Activated CD8-positive, alpha-beta T cell treated with anti-CD3 and anti-CD28 coated beads for 36 hours (primary cell): ENCODE results near the gene CTNNA3. TPM values are rescaled to one million over a fixed set of nuclear protein-coding genes. Genes with fewer than 3 reads are reported as not detected.

Source experiments
- ATAC-seq: fragments of 200-7000 bp; cut with Tn5 transposase; one replicate; pipeline ENCODE4 v1.10.0; 2021; ENCODE audit warnings: mild to moderate bottlenecking, moderate library complexity
- CTCF ChIA-PET: fragments of 350-600 bp; sonication (Branson Sonifier 250); formaldehyde crosslinking; loops from one replicate; lab custom pipeline; 2021; ENCODE audit warnings: antibody characterized with exemption; lab: Charles Lee
- POLR2A ChIA-PET: fragments of 350-600 bp; sonication (Branson Sonifier 250); formaldehyde crosslinking; loops from one replicate; lab custom pipeline; 2021; ENCODE audit warnings: antibody characterized with exemption; lab: Charles Lee
- DNase-seq: peaks from one replicate; pipeline ENCODE4 v3.0.0-alpha.2; 2020
- H3K27ac Mint-ChIP-seq: one replicate; pipeline ENCODE4 v1.8.0; 2021; ENCODE audit warnings: mild to moderate bottlenecking, mixed read lengths
- H3K27me3 Mint-ChIP-seq: one replicate; pipeline ENCODE4 v1.8.0; 2021; ENCODE audit warnings: mixed read lengths
- H3K36me3 Mint-ChIP-seq: one replicate; pipeline ENCODE4 v1.8.0; 2021; ENCODE audit warnings: low read depth, mixed read lengths
- H3K4me1 Mint-ChIP-seq: one replicate; pipeline ENCODE4 v1.8.0; 2021; ENCODE audit warnings: low read depth, mixed read lengths
- H3K4me3 Mint-ChIP-seq: one replicate; pipeline ENCODE4 v1.8.0; 2021; ENCODE audit warnings: mild to moderate bottlenecking, moderate library complexity, mixed read lengths
- H3K9me3 Mint-ChIP-seq: one replicate; pipeline ENCODE4 v1.8.0; 2021; ENCODE audit warnings: mixed read lengths
- intact Hi-C: fragments of 100-400 bp; cut with micrococcal nuclease; formaldehyde crosslinking; loops from one replicate; pipeline ENCODE4 v1.10.0; 2022
- total RNA-seq, 2 experiments: library from RNA; stranded (reverse); gene quantifications; one replicate each; pipeline ENCODE4 v1.2.3, GENCODE V29; 2021
- TF ChIP-seq, protein P1 (sequence below): fragments of 200-600 bp; IDR thresholded peaks from one replicate; pipeline ENCODE4 v1.8.0; 2022; ENCODE audit warnings: antibody characterized with exemption, mild to moderate bottlenecking

CTNNA3 gene
- total RNA-seq, 2 experiments from 2014 or later, result not detected

DNA sequence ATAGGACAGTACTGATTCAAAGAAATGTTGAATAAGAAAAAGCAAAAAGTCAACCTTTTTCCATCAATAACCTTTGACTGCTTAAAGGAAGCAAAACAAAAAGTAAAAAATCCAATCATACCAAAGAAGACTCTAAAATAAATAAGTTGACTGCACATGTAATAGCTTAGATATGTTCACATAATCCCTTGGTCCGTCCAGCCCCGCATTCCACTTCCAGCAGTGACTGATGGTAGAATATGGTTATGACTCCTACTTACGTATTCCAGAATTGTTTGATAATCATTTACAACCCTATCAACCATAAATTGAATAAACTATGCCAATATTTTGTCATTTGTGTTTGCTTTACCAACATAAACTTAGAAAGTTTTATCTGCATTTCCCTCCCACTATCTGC lies 77.9 kb downstream of the CTNNA3 start:
- H3K4me3 Mint-ChIP-seq, result no peak overlapping the region
- intact Hi-C loops, result no loop called here
- H3K36me3 Mint-ChIP-seq, result no peaks in the 10 kb centered on the region
- ChIA-PET POLR2A (no interaction called here), CTCF (interaction anchor here (1.4 kb wide), 1 partner anchor 162 kb away, joined by 4 read pairs; no protein-coding TSS in a partner anchor)
- ATAC-seq (no peak), DNase-seq (no peak)
- TF ChIP-seq, protein P1, sequence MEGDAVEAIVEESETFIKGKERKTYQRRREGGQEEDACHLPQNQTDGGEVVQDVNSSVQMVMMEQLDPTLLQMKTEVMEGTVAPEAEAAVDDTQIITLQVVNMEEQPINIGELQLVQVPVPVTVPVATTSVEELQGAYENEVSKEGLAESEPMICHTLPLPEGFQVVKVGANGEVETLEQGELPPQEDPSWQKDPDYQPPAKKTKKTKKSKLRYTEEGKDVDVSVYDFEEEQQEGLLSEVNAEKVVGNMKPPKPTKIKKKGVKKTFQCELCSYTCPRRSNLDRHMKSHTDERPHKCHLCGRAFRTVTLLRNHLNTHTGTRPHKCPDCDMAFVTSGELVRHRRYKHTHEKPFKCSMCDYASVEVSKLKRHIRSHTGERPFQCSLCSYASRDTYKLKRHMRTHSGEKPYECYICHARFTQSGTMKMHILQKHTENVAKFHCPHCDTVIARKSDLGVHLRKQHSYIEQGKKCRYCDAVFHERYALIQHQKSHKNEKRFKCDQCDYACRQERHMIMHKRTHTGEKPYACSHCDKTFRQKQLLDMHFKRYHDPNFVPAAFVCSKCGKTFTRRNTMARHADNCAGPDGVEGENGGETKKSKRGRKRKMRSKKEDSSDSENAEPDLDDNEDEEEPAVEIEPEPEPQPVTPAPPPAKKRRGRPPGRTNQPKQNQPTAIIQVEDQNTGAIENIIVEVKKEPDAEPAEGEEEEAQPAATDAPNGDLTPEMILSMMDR, result no peak
- H3K4me1 Mint-ChIP-seq, result peaks cover 10% of the 10 kb centered on the region
- H3K9me3 Mint-ChIP-seq, result no peaks in the 10 kb centered on the region
- peaks cover 7% of the 10 kb centered on the region for H3K27me3 Mint-ChIP-seq
- no peak overlapping the region for H3K27ac Mint-ChIP-seq

DNA sequence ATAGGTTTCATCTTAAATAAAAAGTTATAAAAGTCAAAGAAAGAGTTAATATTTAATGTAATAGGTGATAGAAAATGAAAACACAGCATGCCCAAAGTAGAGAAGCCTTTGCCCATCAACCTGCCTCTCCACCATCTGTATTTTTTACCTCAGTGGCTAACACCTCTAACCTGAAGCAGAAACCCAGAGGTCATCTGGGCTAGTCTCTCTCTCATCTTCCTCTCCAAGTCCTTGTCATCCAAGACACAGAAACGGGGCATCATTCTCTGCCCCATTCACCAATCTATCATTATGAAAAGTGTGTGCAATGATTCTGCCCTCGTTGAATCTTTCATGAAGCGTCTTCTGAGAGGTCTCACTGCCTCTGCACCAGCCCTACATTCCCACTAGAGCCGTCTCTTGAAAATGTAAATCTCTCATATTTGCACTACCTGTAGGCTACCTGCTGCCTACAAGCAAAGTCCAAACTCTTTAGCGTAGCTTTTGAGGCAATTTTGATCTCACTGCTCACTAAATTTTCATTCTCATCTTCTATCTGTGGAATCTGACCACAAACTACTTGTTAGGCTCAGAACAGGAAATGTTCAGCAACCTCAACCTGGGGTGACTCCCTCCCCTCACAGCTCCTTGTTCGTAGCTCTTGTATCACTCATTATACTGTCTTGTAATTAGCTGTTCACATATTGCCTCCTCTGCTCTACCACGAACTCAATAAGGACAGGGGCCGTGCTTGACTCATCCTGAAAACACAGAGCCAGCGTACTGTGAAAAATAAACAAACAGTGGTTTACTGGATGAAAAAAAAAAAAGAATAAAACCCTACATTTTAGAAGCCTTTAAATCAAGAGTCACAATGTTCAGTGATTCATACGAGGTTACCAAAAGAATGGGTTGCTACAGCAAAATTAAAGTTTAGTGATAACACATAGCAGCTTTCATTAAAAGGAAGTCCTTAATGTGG lies 83.1 kb downstream of the CTNNA3 start:
- ChIA-PET CTCF (interaction anchor here (1.1 to 1.2 kb wide), 2 partner anchors 167 to 176 kb away, joined by 3 read pairs; no protein-coding TSS in a partner anchor), POLR2A (no interaction called here)
- TF ChIP-seq, protein P1, result no peak
- Mint-ChIP-seq H3K27ac (peak overlapping the region; percentile 47), H3K9me3 (no peaks in the 10 kb centered on the region), H3K4me1 (peaks cover 26% of the 10 kb centered on the region), H3K4me3 (peak overlapping the region; percentile 4), H3K36me3 (no peaks in the 10 kb centered on the region), H3K27me3 (peaks cover 4% of the 10 kb centered on the region)
- intact Hi-C loops, result no loop called here
- DNase-seq (peak; percentile 81), ATAC-seq (peak; percentile 99)

DNA sequence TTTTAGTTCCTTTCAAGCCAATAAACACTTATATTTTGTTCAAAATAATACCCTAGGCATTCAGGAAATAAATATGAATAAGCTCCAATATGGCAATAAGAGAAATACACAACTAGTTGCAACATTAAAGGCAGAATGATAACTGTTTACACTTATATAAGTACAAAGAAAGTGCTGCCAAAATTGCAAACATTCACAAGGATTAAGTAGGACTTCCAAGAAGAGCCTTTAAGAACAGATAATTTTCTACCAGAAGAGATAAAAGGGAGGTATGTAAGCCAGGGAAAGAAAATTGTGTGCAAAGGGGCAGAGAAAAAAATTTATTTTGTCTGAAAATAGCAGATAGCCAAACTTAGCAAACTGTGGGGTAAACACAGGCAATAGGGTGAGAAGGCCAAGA lies 83.8 kb downstream of the CTNNA3 start:
- H3K27me3 Mint-ChIP-seq, result peaks cover 1% of the 10 kb centered on the region
- ATAC-seq (no peak), DNase-seq (no peak)
- peaks cover 33% of the 10 kb centered on the region for H3K4me1 Mint-ChIP-seq
- H3K36me3 Mint-ChIP-seq, result no peaks in the 10 kb centered on the region
- ChIA-PET CTCF (interaction anchor here (1.1 to 1.2 kb wide), 2 partner anchors 168 to 176 kb away, joined by 3 read pairs; no protein-coding TSS in a partner anchor), POLR2A (no interaction called here)
- intact Hi-C loops, result no loop called here
- TF ChIP-seq, protein P1, result no peak
- H3K9me3 Mint-ChIP-seq, result no peaks in the 10 kb centered on the region
- H3K27ac Mint-ChIP-seq, result no peak overlapping the region
- H3K4me3 Mint-ChIP-seq, result no peak overlapping the region

DNA sequence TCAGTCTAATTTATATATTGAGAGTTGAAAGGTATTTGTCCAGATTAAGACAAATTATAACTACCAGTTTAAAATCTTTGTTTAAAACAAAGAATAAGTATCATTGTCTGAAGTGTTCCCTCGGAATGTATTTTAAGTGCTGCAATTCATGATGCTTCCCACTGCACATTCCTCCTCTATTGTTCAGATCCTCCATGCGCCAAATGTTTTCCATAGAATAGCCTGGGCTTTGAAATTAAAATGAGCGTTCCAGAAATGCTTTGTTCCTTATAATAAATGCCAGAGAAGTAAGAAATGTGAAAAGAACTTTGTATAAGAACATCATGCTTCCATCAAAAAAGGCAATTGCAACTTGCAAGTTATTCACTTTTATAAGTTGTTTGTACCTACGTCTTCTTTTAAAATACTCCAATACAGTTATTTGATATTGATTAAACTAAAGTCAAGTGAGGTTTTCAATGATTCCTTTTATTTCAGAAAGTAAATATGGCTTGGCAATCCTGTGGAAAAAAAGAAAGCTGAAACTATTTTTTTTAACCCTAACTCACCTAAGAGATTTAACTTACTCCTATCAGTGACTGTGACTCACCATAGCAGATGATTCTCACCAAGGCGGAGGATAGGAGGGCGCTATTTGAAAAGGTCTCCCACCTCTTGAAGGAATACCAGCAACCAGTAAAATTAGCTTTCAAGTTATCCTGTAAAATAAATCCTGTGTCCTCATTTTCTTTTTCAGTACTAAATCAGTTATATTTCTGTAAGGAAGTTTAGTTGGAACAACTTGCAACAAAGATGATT lies 85.8 kb downstream of the CTNNA3 start:
- intact Hi-C loops, result no loop called here
- Mint-ChIP-seq H3K9me3 (no peaks in the 10 kb centered on the region), H3K36me3 (no peaks in the 10 kb centered on the region), H3K4me3 (no peak overlapping the region), H3K27me3 (peaks cover under 1% of the 10 kb centered on the region), H3K4me1 (peaks cover 39% of the 10 kb centered on the region), H3K27ac (no peak overlapping the region)
- ATAC-seq (no peak), DNase-seq (no peak)
- TF ChIP-seq, protein P1, result no peak
- POLR2A ChIA-PET, result no interaction called here
- CTCF ChIA-PET, result interaction anchor here (1.4 kb wide), 1 partner anchor 170 kb away, joined by 5 read pairs; no protein-coding TSS in a partner anchor
